ENCODE results near the gene SLCO1B1.

GRCh38 chr12:21252070-21252469, 121.1 kb downstream of the SLCO1B1 start:
- TF ChIP-seq POLR2A (IDR thresholded peaks at IDR 0.05) (no peak), CTCF (IDR thresholded peaks at IDR 0.05) (no peak)

Data from lower leg skin (tissue), 3 donors.